Glutamatergic neuron (in vitro differentiated cells): ENCODE data around the gene GDAP2. TPM values are rescaled to one million over a fixed set of nuclear protein-coding genes. Genes with fewer than 3 reads are reported as not detected.

ENCODE experiments used
- total RNA-seq: library from RNA; stranded (reverse); fragmentation: NEBNext Ultra II Directional; extraction: Animal tissue kit (Norgen Biotek cat#: 25700); gene quantifications from one replicate; pipeline ENCODE4 v1.2.1, GENCODE V29; 2021; ENCODE audit not compliant: unreplicated experiment

The GDAP2 gene
- total RNA-seq, 1 donor from 2014 or later, result 34.0 TPM

Other genes starting within 250 kb of the GDAP2 start
- 22.2 TPM for gene WDR3, start 118 bp upstream of the GDAP2 start, total RNA-seq